HepG2 (cell line): ENCODE measurements around the gene MXRA7. TPM values are rescaled to one million over a fixed set of nuclear protein-coding genes. Genes with fewer than 3 reads are reported as not detected.

ENCODE experiments used
- FLYWCH1 ChIP-seq: sonication (generic); formaldehyde crosslinking; IDR thresholded peaks from 2 replicates; pipeline ENCODE4 v1.8.1; 2023; ENCODE audit warnings: mild to moderate bottlenecking, missing genetic modification reagents
- HDAC1 ChIP-seq: sonication (generic); formaldehyde crosslinking; IDR thresholded peaks from 2 replicates; pipeline ENCODE4 v1.5.1; 2020; ENCODE audit warnings: mild to moderate bottlenecking, missing genetic modification reagents
- HMG20A ChIP-seq: IDR thresholded peaks from 2 replicates; pipeline ENCODE4 v1.6.1; 2016; ENCODE audit warnings: borderline replicate concordance
- HOXA9 ChIP-seq: sonication (generic); formaldehyde crosslinking; IDR thresholded peaks from 2 replicates; pipeline ENCODE4 v1.8.1; 2022; ENCODE audit warnings: missing genetic modification reagents, mild to moderate bottlenecking, moderate library complexity, borderline replicate concordance
- LRRFIP1 ChIP-seq: sonication (generic); formaldehyde crosslinking; conservative IDR thresholded peaks from 2 replicates; pipeline ENCODE4 v1.4.0; 2020; ENCODE audit warnings: missing genetic modification reagents
- MIXL1 ChIP-seq: IDR thresholded peaks from 2 replicates; pipeline ENCODE4 v1.6.1; 2016
- NFAT5 ChIP-seq: sonication (generic); formaldehyde crosslinking; IDR thresholded peaks from 2 replicates; pipeline ENCODE4 v1.4.0; 2020; ENCODE audit warnings: missing genetic modification reagents
- PPARG ChIP-seq: conservative IDR thresholded peaks from 2 replicates; pipeline ENCODE4 v1.6.1; 2016; ENCODE audit warnings: missing biosample characterization, missing genetic modification reagents
- TBP ChIP-seq: sonication (generic); formaldehyde crosslinking; IDR thresholded peaks from 2 replicates; pipeline ENCODE4 v1.5.0; 2020; ENCODE audit warnings: missing genetic modification reagents
- U2AF1 ChIP-seq: fragments of 200-400 bp; formaldehyde crosslinking; optimal IDR thresholded peaks from 2 replicates; pipeline ENCODE3; 2017; ENCODE audit warnings: mild to moderate bottlenecking, low read depth, low read length
- ZBTB21 ChIP-seq: sonication (generic); formaldehyde crosslinking; IDR thresholded peaks from 2 replicates; pipeline ENCODE4 v1.4.0; 2020; ENCODE audit warnings: missing genetic modification reagents
- ZMAT5 ChIP-seq: sonication (generic); formaldehyde crosslinking; IDR thresholded peaks from 2 replicates; pipeline ENCODE4 v1.5.0; 2020; ENCODE audit warnings: mild to moderate bottlenecking, low read depth, missing genetic modification reagents, borderline replicate concordance
- ZMYM2 ChIP-seq: sonication (generic); formaldehyde crosslinking; IDR thresholded peaks from 2 replicates; pipeline ENCODE4 v1.8.0; 2022; ENCODE audit warnings: mild to moderate bottlenecking, missing genetic modification reagents
- ZNF230 ChIP-seq: sonication (generic); formaldehyde crosslinking; IDR thresholded peaks from 2 replicates; pipeline ENCODE4 v1.4.0; 2020; ENCODE audit warnings: mild to moderate bottlenecking, missing genetic modification reagents
- ZNF598 ChIP-seq: sonication (generic); formaldehyde crosslinking; IDR thresholded peaks from 2 replicates; pipeline ENCODE4 v1.5.1; 2020; ENCODE audit warnings: mild to moderate bottlenecking, missing genetic modification reagents, borderline replicate concordance
- ZNF619 ChIP-seq: sonication (generic); formaldehyde crosslinking; IDR thresholded peaks from 2 replicates; pipeline ENCODE4 v1.4.0; 2020; ENCODE audit warnings: mild to moderate bottlenecking, missing genetic modification reagents
- ZNF672 ChIP-seq: sonication (generic); formaldehyde crosslinking; IDR thresholded peaks from 2 replicates; pipeline ENCODE4 v1.8.1; 2022; ENCODE audit warnings: missing genetic modification reagents
- ZNF781 ChIP-seq: sonication (generic); formaldehyde crosslinking; IDR thresholded peaks from 2 replicates; pipeline ENCODE4 v1.5.1; 2020; ENCODE audit warnings: borderline replicate concordance, mild to moderate bottlenecking, missing genetic modification reagents; ENCODE audit errors: not compliant biosample characterization
- ZNF792 ChIP-seq: IDR thresholded peaks from 2 replicates; pipeline ENCODE4 v1.6.1; 2016
- polyA plus RNA-seq, 8 experiments: library from polyadenylated mRNA; depleted of rRNA in 3 of 8; stranded (reverse) in 7 of 8; unstranded in 1 of 8; fragments of >200 nt; fragmentation: Illumina TruSeq in 4 of 8; extraction: Trizol in 4 of 8; gene quantifications; 2 replicates each; pipeline versions ENCODE4 v1.2.1 to v1.2.3, GENCODE V29; 2011 to 2016; ENCODE audit warnings: low read depth in 4 of 8, missing spikeins in 1 of 8, mixed read lengths in 1 of 8; ENCODE audit not compliant: insufficient read depth in 1 of 8
- total RNA-seq, 5 experiments: library from RNA; depleted of rRNA; stranded (reverse); fragments of >200 nt; fragmentation: Illumina TruSeq; extraction: Trizol; gene quantifications; 2 replicates each; pipeline ENCODE4 v1.2.3, GENCODE V29; 2016; ENCODE audit warnings: low read depth in 1 of 5
- TF ChIP-seq, protein P1 (sequence below): sonication (generic); formaldehyde crosslinking; IDR thresholded peaks from 2 replicates; pipeline ENCODE4 v1.5.1; 2020; ENCODE audit warnings: mild to moderate bottlenecking, missing genetic modification reagents

The MXRA7 gene
- total and polyA plus RNA-seq, 2 of the 13 experiments (the other 11 are each of a cell fraction or from before 2014, with no cell fraction given): 44.8 to 112 TPM

DNA sequence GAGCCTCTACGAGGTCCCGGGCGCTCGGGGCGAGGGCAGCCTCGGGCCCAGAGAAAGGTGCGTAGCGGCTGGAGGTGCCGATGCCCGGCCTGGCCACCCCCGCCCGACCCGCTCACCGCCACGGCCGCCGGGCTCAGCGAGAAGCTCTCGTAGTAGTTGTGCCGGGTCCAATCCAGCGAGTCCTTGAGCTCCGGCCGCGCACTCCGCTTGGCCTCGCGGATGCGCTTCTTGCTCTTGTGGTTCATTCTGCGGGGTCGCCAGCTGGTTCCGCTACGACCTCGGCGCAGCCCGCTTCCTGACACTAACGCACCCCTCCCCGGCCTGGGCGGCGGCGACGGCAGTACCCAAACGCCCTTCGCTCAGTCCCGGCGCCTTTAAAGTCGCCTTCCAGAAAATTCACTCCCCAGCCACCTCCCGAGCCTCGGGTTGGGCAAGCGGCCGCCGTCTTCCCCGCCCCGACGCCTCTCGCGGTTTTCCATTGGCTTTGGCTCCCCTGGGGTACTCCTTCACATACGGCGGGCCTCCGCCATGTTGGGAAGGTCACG is 15.5 kb upstream of the MXRA7 start, which contains the start of gene JMJD6 (continued):
- TF ChIP-seq ZMYM2 (CRISPR knock-in tag) (no peak; the same call in 1 of the 2 replicates), NFAT5 (CRISPR knock-in tag) (no peak), ZNF672 (CRISPR knock-in tag) (no peak), ZBTB21 (CRISPR knock-in tag) (no peak; the same call in 1 of the 2 replicates), ZNF781 (no peak), LRRFIP1 (CRISPR knock-in tag) (no peak), MIXL1 (CRISPR knock-in tag) (no peak), ZMAT5 (peak; percentile 22; the same call in 1 of the 2 replicates), PPARG (CRISPR knock-in tag) (peak; percentile 14; the same call in 1 of the 2 replicates), TBP (no peak), FLYWCH1 (CRISPR knock-in tag) (no peak), ZNF230 (no peak), HDAC1 (CRISPR knock-in tag) (peak; percentile 51), U2AF1 (no peak), ZNF598 (peak; percentile 67; the same call in 1 of the 2 replicates), ZNF792 (CRISPR knock-in tag) (no peak; the same call in 1 of the 2 replicates), ZNF619 (CRISPR knock-in tag) (0 out of 2 replicates have a peak, but pooled peaks have one; percentile 12), HOXA9 (CRISPR knock-in tag) (no peak), HMG20A (CRISPR knock-in tag) (0 out of 2 replicates have a peak, but pooled peaks have one; percentile 16)
- TF ChIP-seq, protein P1, sequence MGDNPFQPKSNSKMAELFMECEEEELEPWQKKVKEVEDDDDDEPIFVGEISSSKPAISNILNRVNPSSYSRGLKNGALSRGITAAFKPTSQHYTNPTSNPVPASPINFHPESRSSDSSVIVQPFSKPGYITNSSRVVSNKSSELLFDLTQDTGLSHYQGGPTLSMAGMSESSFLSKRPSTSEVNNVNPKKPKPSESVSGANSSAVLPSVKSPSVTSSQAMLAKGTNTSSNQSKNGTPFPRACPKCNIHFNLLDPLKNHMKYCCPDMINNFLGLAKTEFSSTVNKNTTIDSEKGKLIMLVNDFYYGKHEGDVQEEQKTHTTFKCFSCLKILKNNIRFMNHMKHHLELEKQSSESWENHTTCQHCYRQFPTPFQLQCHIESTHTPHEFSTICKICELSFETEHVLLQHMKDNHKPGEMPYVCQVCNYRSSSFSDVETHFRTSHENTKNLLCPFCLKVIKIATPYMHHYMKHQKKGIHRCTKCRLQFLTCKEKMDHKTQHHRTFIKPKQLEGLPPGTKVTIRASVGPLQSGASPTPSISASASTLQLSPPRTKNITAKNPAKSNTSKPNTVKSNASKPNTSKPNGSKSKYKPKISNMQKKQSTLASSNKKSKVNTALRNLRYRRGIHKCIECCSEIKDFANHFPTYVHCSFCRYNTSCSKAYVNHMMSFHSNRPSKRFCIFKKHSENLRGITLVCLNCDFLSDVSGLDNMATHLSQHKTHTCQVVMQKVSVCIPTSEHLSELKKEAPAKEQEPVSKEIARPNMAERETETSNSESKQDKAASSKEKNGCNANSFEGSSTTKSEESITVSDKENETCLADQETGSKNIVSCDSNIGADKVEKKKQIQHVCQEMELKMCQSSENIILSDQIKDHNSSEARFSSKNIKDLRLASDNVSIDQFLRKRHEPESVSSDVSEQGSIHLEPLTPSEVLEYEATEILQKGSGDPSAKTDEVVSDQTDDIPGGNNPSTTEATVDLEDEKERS: no peak
